Panc1 (cell line): Measurements from ENCODE around the gene ERC2. TPM values are rescaled to one million over a fixed set of nuclear protein-coding genes. Genes with fewer than 3 reads are reported as not detected.

ENCODE experiments used
- ATAC-seq: fragments of 200-7000 bp; cut with Tn5 transposase; 2 replicates; pipeline ENCODE4 v1.9.1; 2020; ENCODE audit warnings: mild to moderate bottlenecking, moderate library complexity
- BruUV-seq: library from RNA; stranded (reverse); fragments of 400-500 nt; replicated peaks from 2 replicates; lab custom pipeline; 2021; lab: Mats Ljungman, UMichigan
- CTCF ChIA-PET: fragments of 300-600 bp; sonication (Branson Sonifier 250); formaldehyde crosslinking; loops from one replicate; lab custom pipeline; 2022; ENCODE audit warnings: antibody characterized with exemption; lab: Charles Lee
- POLR2A ChIA-PET: fragments of 300-600 bp; sonication (Branson Sonifier 250); formaldehyde crosslinking; loops from one replicate; lab custom pipeline; 2022; ENCODE audit warnings: antibody characterized with exemption; lab: Charles Lee
- DNase-seq: peaks from one replicate; pipeline ENCODE4 v3.0.0-alpha.2; 2010; ENCODE audit warnings: low read depth, low spot score
- H3K27ac ChIP-seq: 2 replicates; pipeline ENCODE4 v1.5.1; 2011; ENCODE audit warnings: mild to moderate bottlenecking, low read length, inconsistent platforms
- H3K27me3 ChIP-seq: fragments of 200-500 bp; sonication (Bioruptor generic); 2 replicates; pipeline ENCODE4 v1.6.0; 2014; ENCODE audit warnings: low read length, inconsistent platforms; ENCODE audit not compliant: control insufficient read depth, insufficient read depth
- H3K36me3 ChIP-seq: fragments of 200-500 bp; sonication (Bioruptor generic); 2 replicates; pipeline ENCODE4 v1.5.1; 2014; ENCODE audit warnings: inconsistent platforms, mild to moderate bottlenecking, low read length, moderate library complexity; ENCODE audit not compliant: control insufficient read depth, insufficient read depth
- H3K4me1 ChIP-seq: 2 replicates; pipeline ENCODE4 v1.5.1; 2011; ENCODE audit warnings: inconsistent platforms, mild to moderate bottlenecking, low read length, moderate library complexity; ENCODE audit not compliant: control insufficient read depth, insufficient read depth
- H3K4me3 ChIP-seq, 2 experiments: 2 replicates each; pipeline ENCODE4 v1.5.1; 2011 to 2012; ENCODE audit warnings: low read depth in 2 of 2, low read length in 2 of 2, mild to moderate bottlenecking in 2 of 2, inconsistent platforms in 1 of 2, moderate library complexity in 1 of 2
- H3K9me3 ChIP-seq: fragments of 200-500 bp; sonication (Bioruptor generic); 2 replicates; pipeline ENCODE4 v1.5.1; 2014; ENCODE audit warnings: low read depth, mild to moderate bottlenecking, inconsistent platforms, low read length, moderate library complexity; ENCODE audit not compliant: control insufficient read depth, insufficient read depth
- POLR2AphosphoS5 ChIP-seq: IDR thresholded peaks from 2 replicates; pipeline ENCODE4 v1.6.1; 2012; ENCODE audit warnings: mild to moderate bottlenecking, low read depth, low read length, moderate library complexity
- REST ChIP-seq, 2 experiments: IDR thresholded peaks; 2 replicates each; pipeline ENCODE4 v1.6.1; 2011 to 2012; ENCODE audit warnings: low read depth in 2 of 2, control low read depth in 1 of 2, low read length in 1 of 2, mild to moderate bottlenecking in 1 of 2, moderate library complexity in 1 of 2; ENCODE audit not compliant: insufficient read depth in 1 of 2
- SIN3A ChIP-seq: IDR thresholded peaks from 2 replicates; pipeline ENCODE4 v1.6.1; 2012; ENCODE audit warnings: low read depth, mild to moderate bottlenecking, low read length, moderate library complexity, borderline replicate concordance; ENCODE audit not compliant: insufficient read depth
- TCF7L2 ChIP-seq: IDR thresholded peaks from 2 replicates; pipeline ENCODE4 v1.6.1; 2011; ENCODE audit warnings: mild to moderate bottlenecking, low read depth, low read length, inconsistent platforms
- in situ Hi-C: cut with HindIII; loops from 2 replicates; pipeline ENCODE4 v1.10.0; 2016; ENCODE audit warnings: low sequenced_read_pairs, low pct_unique_long_range_greater_than_20kb
- intact Hi-C: fragments of 100-400 bp; cut with micrococcal nuclease; formaldehyde crosslinking; loops from one replicate; pipeline ENCODE4 v1.10.0; 2022; ENCODE audit not compliant: unreplicated experiment
- total RNA-seq: library from RNA; stranded (reverse); gene quantifications from one replicate; pipeline ENCODE4 v1.2.1, GENCODE V29; 2021; ENCODE audit not compliant: unreplicated experiment
- TF ChIP-seq, protein P1 (sequence below): fragments of 450-650 bp; IDR thresholded peaks from 2 replicates; pipeline ENCODE4 v1.5.1; 2017; ENCODE audit warnings: mild to moderate bottlenecking

Gene ERC2
- total RNA-seq, 1 experiment from 2014 or later = 0.33 TPM

DNA sequence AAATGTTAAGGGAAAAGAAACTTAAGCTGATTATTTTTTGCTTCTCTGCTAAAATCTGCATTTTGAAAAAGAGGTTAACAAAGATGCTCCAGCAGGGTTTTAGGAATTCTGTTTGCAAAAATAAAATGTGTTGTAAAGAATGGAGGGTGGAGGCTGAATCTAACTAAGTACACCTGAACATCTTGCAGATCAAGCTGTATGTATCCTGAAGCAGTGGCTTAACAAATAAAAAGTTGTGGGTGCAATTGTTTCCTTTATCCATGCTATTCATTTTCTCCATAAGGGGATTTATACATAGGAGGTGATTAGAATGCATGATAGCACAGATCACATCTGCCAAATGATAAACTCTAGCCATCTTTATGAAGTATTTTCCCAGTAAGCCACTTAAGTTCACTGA lies 466.3 kb downstream of the ERC2 start:
- Histone ChIP-seq H3K36me3 (no peaks in the 10 kb centered on the region), H3K4me3 (no peak overlapping the region), H3K27me3 (no peaks in the 10 kb centered on the region), H3K9me3 (no peaks in the 10 kb centered on the region), H3K4me1 (no peaks in the 10 kb centered on the region), H3K27ac (no peak overlapping the region)
- intact Hi-C loops = no loop called here
- ChIA-PET POLR2A (no interaction called here), CTCF (no interaction called here)
- BruUV-seq = no TSS peak
- TF ChIP-seq SIN3A (no peak), POLR2AphosphoS5 (no peak), TCF7L2 (no peak), REST (IDR thresholded peaks at IDR 0.05; ENCODE audit: insufficient read depth in 1 of 2, low read depth in 2 of 2, low read length in 1 of 2) (no peak)
- TF ChIP-seq, protein P1, sequence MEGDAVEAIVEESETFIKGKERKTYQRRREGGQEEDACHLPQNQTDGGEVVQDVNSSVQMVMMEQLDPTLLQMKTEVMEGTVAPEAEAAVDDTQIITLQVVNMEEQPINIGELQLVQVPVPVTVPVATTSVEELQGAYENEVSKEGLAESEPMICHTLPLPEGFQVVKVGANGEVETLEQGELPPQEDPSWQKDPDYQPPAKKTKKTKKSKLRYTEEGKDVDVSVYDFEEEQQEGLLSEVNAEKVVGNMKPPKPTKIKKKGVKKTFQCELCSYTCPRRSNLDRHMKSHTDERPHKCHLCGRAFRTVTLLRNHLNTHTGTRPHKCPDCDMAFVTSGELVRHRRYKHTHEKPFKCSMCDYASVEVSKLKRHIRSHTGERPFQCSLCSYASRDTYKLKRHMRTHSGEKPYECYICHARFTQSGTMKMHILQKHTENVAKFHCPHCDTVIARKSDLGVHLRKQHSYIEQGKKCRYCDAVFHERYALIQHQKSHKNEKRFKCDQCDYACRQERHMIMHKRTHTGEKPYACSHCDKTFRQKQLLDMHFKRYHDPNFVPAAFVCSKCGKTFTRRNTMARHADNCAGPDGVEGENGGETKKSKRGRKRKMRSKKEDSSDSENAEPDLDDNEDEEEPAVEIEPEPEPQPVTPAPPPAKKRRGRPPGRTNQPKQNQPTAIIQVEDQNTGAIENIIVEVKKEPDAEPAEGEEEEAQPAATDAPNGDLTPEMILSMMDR = no peak
- DNase-seq = no peak
- ATAC-seq = no peak
- in situ Hi-C loops = no loop called here

- ChIA-PET CTCF (no interaction called here), POLR2A (no interaction called here)
- intact Hi-C loops = no loop called here
- no TSS peak for BruUV-seq
- Histone ChIP-seq H3K4me1 (no peaks in the 10 kb centered on the region), H3K27me3 (no peaks in the 10 kb centered on the region), H3K27ac (no peak overlapping the region), H3K36me3 (no peaks in the 10 kb centered on the region), H3K4me3 (no peak overlapping the region), H3K9me3 (no peaks in the 10 kb centered on the region)
- ATAC-seq = no peak
- DNase-seq = no peak
- TF ChIP-seq SIN3A = no peak
- no peak for TF ChIP-seq TCF7L2
- TF ChIP-seq REST (IDR thresholded peaks at IDR 0.05; ENCODE audit: insufficient read depth in 1 of 2, low read depth in 2 of 2, low read length in 1 of 2) = no peak
- TF ChIP-seq, protein P1 = no peak
- TF ChIP-seq POLR2AphosphoS5 = no peak
- in situ Hi-C loops = no loop called here
Measured at GRCh38 chr3:56001537-56001936, 466.7 kb downstream of the ERC2 start.
